Body of pancreas (tissue), 4 donors: ENCODE measurements around the gene TPH1. TPM values are rescaled to one million over a fixed set of nuclear protein-coding genes. Genes with fewer than 3 reads are reported as not detected.

ENCODE experiments used
- ATAC-seq: fragments of 150-250 bp; one replicate; pipeline ENCODE4 v1.9.1; 2016
- DNase-seq, 4 donors: peaks; one replicate each; pipeline ENCODE4 v3.0.0-alpha.2; 2019
- H3K27ac ChIP-seq, 4 donors: fragments of 200-600 bp; sonication (generic); 1 replicate in 3 of 4; 2 replicates in 1 of 4; pipeline versions ENCODE4 v1.5.1 to v1.6.1; 2016 to 2019; ENCODE audit warnings: mild to moderate bottlenecking in 1 of 4, mixed read lengths in 1 of 4, moderate library complexity in 1 of 4
- H3K27me3 ChIP-seq, 2 donors: fragments of 200-600 bp; sonication (generic); one replicate each; pipeline ENCODE4 v1.6.0; 2016; ENCODE audit warnings: mild to moderate bottlenecking in 1 of 2
- H3K36me3 ChIP-seq, 2 donors: fragments of 200-600 bp; sonication (generic); replicated peaks in 1 of 2; 2 replicates each; pipeline ENCODE4 v1.5.1; 2016; ENCODE audit warnings: low read depth in 2 of 2; ENCODE audit not compliant: insufficient read depth in 1 of 2
- H3K4me1 ChIP-seq: fragments of 200-600 bp; sonication (generic); one replicate; pipeline ENCODE4 v1.6.0; 2016
- H3K4me3 ChIP-seq, 2 donors: fragments of 200-600 bp; sonication (generic); 1 replicate in 1 of 2; 2 replicates in 1 of 2; pipeline ENCODE4 v1.5.1; 2016 to 2019
- H3K9me3 ChIP-seq, 3 donors: fragments of 200-600 bp; sonication (generic); 1 replicate in 2 of 3; 2 replicates in 1 of 3; pipeline ENCODE4 v1.5.1; 2016
- CTCF ChIP-seq, 7 experiments: fragments of 450-650 bp in 4 of 7; fragments of 200-600 bp in 3 of 7; sonication (generic) in 3 of 7; IDR thresholded peaks; one replicate each; pipeline ENCODE4 v1.5.1; 2016 to 2019; ENCODE audit warnings: antibody characterized with exemption in 7 of 7
- POLR2A ChIP-seq, 3 donors: fragments of 450-650 bp; IDR thresholded peaks; one replicate each; pipeline ENCODE4 v1.6.1; 2016; ENCODE audit warnings: antibody characterized with exemption in 3 of 3, mild to moderate bottlenecking in 2 of 3
- WGBS, 2 donors: methylation state at CpG; one replicate each; pipeline ENCODE4 v1.1.5; 2017; 5-methylcytosine and 5-hydroxymethylcytosine counted together
- intact Hi-C: fragments of 100-400 bp; cut with DNase I; formaldehyde crosslinking; loops from one replicate; pipeline ENCODE4 v1.15.1; 2023
- total RNA-seq, 2 donors: library from RNA; depleted of rRNA; stranded (reverse); fragments of >200 nt; gene quantifications; one replicate each; pipeline ENCODE4 v1.1.0, GENCODE V29; 2016

Gene TPH1
- total RNA-seq, 2 donors from 2014 or later: 0.52 TPM; not detected in 1

DNA sequence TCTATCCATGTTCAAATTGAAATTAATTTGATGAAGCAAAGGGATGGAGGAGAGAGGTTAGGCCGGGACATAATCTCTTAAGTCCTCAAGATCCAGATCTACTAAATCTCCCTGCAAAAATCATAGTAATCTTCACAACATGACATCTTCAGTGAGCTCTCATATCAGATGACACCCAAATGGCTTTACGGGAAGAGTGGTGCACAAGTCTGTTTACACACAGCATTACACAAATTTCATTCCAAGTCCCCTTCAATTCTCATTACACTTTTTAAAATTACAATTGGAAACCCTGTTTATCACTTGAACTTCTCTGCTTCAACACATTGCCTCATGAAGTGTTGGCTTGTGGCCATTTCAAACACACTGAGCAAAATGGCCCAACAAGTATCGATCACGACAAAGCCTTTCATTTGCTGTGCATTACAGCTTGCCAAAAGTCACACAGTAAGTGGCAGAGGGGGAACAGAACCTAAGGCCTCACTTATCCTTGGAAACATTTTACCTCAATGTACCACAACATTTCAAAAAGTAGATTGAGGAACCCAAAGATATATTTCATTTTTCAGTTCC lies 17.9 kb upstream of the TPH1 start:
- peak; percentile 57 to 74 (median 70) for DNase-seq
- no peak for TF ChIP-seq POLR2A (IDR thresholded peaks at IDR 0.05)
- TF ChIP-seq CTCF (IDR thresholded peaks at IDR 0.05): no peak
- Histone ChIP-seq H3K36me3 (no peaks in the 10 kb centered on the region), H3K27ac (peak overlapping the region; percentile 39 to 78 (median 46)), H3K4me1 (peaks cover 27% of the 10 kb centered on the region), H3K4me3 (no peak overlapping the region), H3K27me3 (no peaks in the 10 kb centered on the region), H3K9me3 (no peaks in the 10 kb centered on the region)
- 19 to 25% methylated on average over 4 of the region's 4 CpGs for WGBS, 2 donors
- intact Hi-C loops: no loop called here
- peak; percentile 77 for ATAC-seq

DNA sequence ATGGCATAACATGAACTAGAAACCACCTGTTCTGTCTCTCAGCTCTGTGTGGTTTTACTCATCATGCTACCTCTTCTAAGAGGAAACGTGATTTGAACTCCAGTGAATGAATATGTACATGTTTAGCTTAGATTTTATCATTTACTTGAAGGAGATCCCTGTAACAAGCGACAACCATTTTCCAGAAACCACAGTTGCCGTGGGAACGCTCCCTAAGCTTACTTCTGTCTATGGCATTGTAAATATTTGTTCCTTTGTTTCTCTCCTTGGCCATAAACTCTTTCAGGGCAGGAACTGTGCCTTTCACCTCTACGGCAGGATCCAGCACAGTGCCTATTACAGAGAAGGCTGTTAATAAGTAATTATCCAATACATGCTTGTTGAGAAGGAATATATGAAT lies 17.1 kb upstream of the TPH1 start:
- H3K36me3 ChIP-seq: no peaks in the 10 kb centered on the region
- DNase-seq (peak; percentile 30 to 65 (median 56)), ATAC-seq (peak; percentile 85)
- TF ChIP-seq CTCF (IDR thresholded peaks at IDR 0.05) (no peak), POLR2A (IDR thresholded peaks at IDR 0.05) (no peak)
- no peak overlapping the region for H3K4me3 ChIP-seq
- no peaks in the 10 kb centered on the region for H3K9me3 ChIP-seq
- H3K27ac ChIP-seq: peak overlapping the region; percentile 39 to 78 (median 46)
- H3K27me3 ChIP-seq: no peaks in the 10 kb centered on the region
- H3K4me1 ChIP-seq: peaks cover 27% of the 10 kb centered on the region
- intact Hi-C loops: no loop called here
- 37% methylated on average over 5 of the region's 5 CpGs for WGBS, 2 donors

DNA sequence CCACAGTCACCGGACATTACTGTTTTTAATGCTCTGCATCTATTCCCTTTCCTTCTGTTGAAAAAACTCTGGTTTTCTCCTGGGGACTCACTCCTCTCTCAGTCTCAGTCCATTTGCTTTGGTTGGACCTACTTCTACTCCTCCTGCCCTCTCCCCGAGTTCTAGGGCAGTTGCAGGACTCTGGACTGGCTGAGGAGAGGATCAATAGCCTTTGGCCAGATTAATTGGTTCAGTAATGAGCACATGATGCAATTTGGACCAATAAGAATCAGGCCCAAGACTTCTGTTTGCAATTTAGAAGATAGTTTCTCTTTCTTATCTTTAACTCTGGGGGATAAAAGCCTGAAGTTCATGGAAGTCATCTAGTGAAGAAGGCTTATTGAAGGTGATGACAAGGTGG lies 15.3 kb upstream of the TPH1 start:
- 83 to 88% methylated on average over 2 of the region's 2 CpGs for WGBS, 2 donors
- no peak for TF ChIP-seq CTCF (IDR thresholded peaks at IDR 0.05)
- TF ChIP-seq POLR2A (IDR thresholded peaks at IDR 0.05): no peak
- peaks cover 27% of the 10 kb centered on the region for H3K4me1 ChIP-seq
- no peaks in the 10 kb centered on the region for H3K36me3 ChIP-seq
- H3K27me3 ChIP-seq: no peaks in the 10 kb centered on the region
- no peak for DNase-seq
- H3K4me3 ChIP-seq: no peak overlapping the region
- no peak for ATAC-seq
- intact Hi-C loops: no loop called here
- H3K27ac ChIP-seq: no peak overlapping the region
- H3K9me3 ChIP-seq: no peaks in the 10 kb centered on the region

DNA sequence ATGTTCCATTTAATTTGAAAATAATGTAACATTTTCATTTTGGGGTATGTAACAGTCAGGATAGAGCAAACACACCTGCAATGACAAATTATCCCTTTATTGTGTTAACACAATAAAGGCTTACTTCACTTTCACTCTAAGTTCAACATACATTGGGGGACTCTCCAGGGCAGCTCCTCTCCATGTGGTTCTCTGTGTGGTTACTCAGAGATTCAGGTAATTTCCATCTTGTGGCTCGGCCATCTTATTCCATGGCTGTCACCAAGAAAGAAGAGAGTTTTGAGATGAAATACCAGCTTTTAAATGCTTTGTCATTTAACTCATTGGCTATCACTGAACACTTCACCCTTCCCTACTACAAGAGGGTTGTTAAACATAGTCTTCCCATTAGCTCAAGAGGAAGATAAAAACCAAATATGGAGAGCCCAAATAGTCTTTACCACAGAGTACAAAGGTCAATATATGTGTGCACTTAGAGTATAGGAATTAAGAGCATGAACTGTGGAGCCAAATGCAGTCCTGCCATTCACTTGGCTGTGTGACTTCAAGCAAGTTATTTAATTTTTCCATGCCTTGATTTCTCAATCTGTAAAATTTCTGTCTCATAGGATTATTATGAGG lies 10.6 kb upstream of the TPH1 start:
- intact Hi-C loops: no loop called here
- no peaks in the 10 kb centered on the region for H3K36me3 ChIP-seq
- no peak for DNase-seq
- WGBS, 2 donors: 74 to 77% methylated on average over 1 of the region's 1 CpG
- H3K9me3 ChIP-seq: no peaks in the 10 kb centered on the region
- no peaks in the 10 kb centered on the region for H3K27me3 ChIP-seq
- no peak for ATAC-seq
- no peak for TF ChIP-seq POLR2A (IDR thresholded peaks at IDR 0.05)
- no peak for TF ChIP-seq CTCF (IDR thresholded peaks at IDR 0.05)
- H3K4me3 ChIP-seq: no peak overlapping the region
- no peak overlapping the region for H3K27ac ChIP-seq
- H3K4me1 ChIP-seq: no peaks in the 10 kb centered on the region
